Activated CD8-positive, alpha-beta memory T cell treated with anti-CD3 and anti-CD28 coated beads, Interleukin-2, amount 10 ng/mL, durations not matched to agents 7 days and 5 days (primary cell): ENCODE data around the gene NKX6-1. TPM values are rescaled to one million over a fixed set of nuclear protein-coding genes. Genes with fewer than 3 reads are reported as not detected.

Experiments used
- total RNA-seq, 2 experiments: library from RNA; stranded (reverse); gene quantifications; one replicate each; pipeline ENCODE4 v1.2.3, GENCODE V29; 2021

NKX6-1 gene
- total RNA-seq, 2 experiments from 2014 or later: not detected

Other genes starting within 250 kb of the NKX6-1 start
- gene CDS1, start 83.8 kb upstream of the NKX6-1 start, total RNA-seq: not detected